Right lobe of liver (tissue), 4 donors: ENCODE measurements around the gene MST1.
A peak's percentile ranks its signal among the peaks of the same experiment; 100 is the strongest.

Experiments
- POLR2A ChIP-seq: fragments of 450-650 bp; IDR thresholded peaks from one replicate; pipeline ENCODE4 v1.6.1; 2017; ENCODE audit warnings: antibody characterized with exemption, mild to moderate bottlenecking
- TF ChIP-seq, protein P1 (sequence below), 4 donors: fragments of 200-600 bp in 3 of 4; fragments of 450-650 bp in 1 of 4; IDR thresholded peaks; one replicate each; pipeline versions ENCODE4 v1.5.1 to v1.8.0; 2016 to 2022; ENCODE audit warnings: antibody characterized with exemption in 4 of 4, mild to moderate bottlenecking in 2 of 4
- donor health status: DM: no; HTN: no; CAD: no.
- donor health status: DM: no; HTN: no; CAD: no.
- donor health status: DM: no; HTN: yes; CAD: no.

DNA sequence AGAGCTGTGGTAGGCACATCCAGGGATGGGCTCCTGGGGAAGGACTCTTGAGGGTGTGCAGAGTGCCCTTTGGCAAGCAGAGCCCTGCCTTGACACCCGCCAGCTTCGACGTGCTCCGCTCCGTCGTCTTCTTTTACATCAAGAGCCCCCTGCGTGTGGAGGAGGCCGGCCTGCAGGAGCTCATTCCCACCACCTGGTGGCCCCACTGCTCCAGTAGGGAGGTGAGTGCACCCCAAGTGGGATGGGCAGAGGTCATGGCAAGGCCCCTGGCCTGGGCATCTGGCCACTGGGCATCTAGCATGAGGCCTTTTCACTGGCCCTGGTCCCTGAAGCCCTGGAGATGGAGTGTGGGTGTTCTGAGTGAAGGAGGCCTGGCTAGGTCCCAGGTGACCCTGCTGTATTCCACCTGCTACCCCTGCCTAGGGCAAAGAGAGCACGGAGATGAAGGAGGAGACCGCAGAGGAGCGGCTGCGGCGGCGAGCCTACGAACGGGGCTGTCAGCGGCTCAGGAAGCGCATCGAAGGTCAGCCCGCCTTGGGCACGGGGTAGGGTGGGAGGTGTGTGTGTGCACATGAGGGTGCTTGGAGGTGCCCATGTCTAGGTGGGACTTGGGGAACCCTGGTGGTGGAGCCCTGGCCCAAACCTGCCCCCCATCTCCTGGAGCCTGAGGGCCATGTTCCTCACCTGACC is 12.3 kb upstream of the MST1 start:
- TF ChIP-seq POLR2A, result no peak
- TF ChIP-seq, protein P1, sequence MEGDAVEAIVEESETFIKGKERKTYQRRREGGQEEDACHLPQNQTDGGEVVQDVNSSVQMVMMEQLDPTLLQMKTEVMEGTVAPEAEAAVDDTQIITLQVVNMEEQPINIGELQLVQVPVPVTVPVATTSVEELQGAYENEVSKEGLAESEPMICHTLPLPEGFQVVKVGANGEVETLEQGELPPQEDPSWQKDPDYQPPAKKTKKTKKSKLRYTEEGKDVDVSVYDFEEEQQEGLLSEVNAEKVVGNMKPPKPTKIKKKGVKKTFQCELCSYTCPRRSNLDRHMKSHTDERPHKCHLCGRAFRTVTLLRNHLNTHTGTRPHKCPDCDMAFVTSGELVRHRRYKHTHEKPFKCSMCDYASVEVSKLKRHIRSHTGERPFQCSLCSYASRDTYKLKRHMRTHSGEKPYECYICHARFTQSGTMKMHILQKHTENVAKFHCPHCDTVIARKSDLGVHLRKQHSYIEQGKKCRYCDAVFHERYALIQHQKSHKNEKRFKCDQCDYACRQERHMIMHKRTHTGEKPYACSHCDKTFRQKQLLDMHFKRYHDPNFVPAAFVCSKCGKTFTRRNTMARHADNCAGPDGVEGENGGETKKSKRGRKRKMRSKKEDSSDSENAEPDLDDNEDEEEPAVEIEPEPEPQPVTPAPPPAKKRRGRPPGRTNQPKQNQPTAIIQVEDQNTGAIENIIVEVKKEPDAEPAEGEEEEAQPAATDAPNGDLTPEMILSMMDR (IDR thresholded peaks at IDR 0.05), result peak; percentile 21 to 48 (median 26)
